Vagina (tissue), 2 donors: ENCODE results near the gene FFAR1. TPM values are rescaled to one million over a fixed set of nuclear protein-coding genes. Genes with fewer than 3 reads are reported as not detected.

Source experiments
- DNase-seq, 2 donors: peaks; one replicate each; pipeline ENCODE4 v3.0.0-alpha.2; 2017; ENCODE audit errors: extremely low spot score in 2 of 2
- H3K27ac ChIP-seq: fragments of 200-600 bp; sonication (generic); one replicate; pipeline ENCODE4 v1.5.1; 2019
- H3K27me3 ChIP-seq: fragments of 200-600 bp; sonication (generic); one replicate; pipeline ENCODE4 v1.5.1; 2019
- H3K36me3 ChIP-seq, 2 donors: fragments of 200-600 bp; sonication (generic); one replicate each; pipeline ENCODE4 v1.5.1; 2017 to 2019
- H3K4me1 ChIP-seq: fragments of 200-600 bp; sonication (generic); one replicate; pipeline ENCODE4 v1.5.1; 2019
- H3K4me3 ChIP-seq, 2 donors: fragments of 200-600 bp; sonication (generic); 1 replicate in 1 of 2; 2 replicates in 1 of 2; pipeline ENCODE4 v1.5.1; 2016 to 2019
- H3K9me3 ChIP-seq: fragments of 200-600 bp; sonication (generic); one replicate; pipeline ENCODE4 v1.5.1; 2019
- POLR2A ChIP-seq, 2 donors: fragments of 450-650 bp; IDR thresholded peaks; one replicate each; pipeline ENCODE4 v1.6.1; 2017; ENCODE audit warnings: antibody characterized with exemption in 2 of 2, mild to moderate bottlenecking in 2 of 2, moderate library complexity in 2 of 2
- POLR2AphosphoS5 ChIP-seq, 2 donors: sonication (generic); formaldehyde crosslinking; IDR thresholded peaks; one replicate each; pipeline ENCODE4 v1.9.0; 2017; ENCODE audit warnings: antibody characterized with exemption in 2 of 2, mild to moderate bottlenecking in 2 of 2, low read depth in 1 of 2; ENCODE audit not compliant: insufficient read depth in 1 of 2
- intact Hi-C: fragments of 100-400 bp; cut with DNase I; formaldehyde crosslinking; loops from one replicate; pipeline ENCODE4 v1.15.1; 2023
- total RNA-seq: library from RNA; depleted of rRNA; stranded (reverse); fragments of >200 nt; gene quantifications from one replicate; pipeline ENCODE4 v1.2.3, GENCODE V29; 2016
- TF ChIP-seq, protein P1 (sequence below), 3 experiments: fragments of 450-650 bp in 2 of 3; fragments of 200-600 bp in 1 of 3; sonication (generic) in 1 of 3; IDR thresholded peaks; one replicate each; pipeline ENCODE4 v1.5.1; 2017 to 2019; ENCODE audit warnings: antibody characterized with exemption in 3 of 3, mild to moderate bottlenecking in 2 of 3, moderate library complexity in 2 of 3

FFAR1 gene
- total RNA-seq, 1 donor from 2014 or later, result not detected

DNA sequence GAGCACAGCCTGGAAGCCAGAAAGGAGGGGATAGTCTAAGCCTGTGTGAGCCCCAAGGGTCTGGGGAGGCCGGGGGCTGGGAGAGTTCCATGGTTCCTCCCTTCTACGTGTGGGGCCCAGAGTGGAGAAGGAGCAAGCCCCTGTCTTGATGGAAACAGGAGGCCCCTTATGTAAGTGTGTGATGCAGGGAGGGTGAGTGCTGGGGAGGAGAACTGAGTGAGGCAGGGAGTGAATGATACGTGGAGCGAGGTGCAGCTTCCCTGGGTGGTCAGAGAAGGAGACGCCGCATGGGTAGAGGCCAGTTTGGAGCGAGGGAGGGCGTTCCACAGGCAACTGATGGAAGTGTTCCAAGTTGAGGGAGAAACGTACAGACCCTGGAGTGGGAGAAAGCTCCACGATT is 39.8 kb upstream of the FFAR1 start:
- no peaks in the 10 kb centered on the region for H3K4me1 ChIP-seq
- H3K27me3 ChIP-seq, result no peaks in the 10 kb centered on the region
- TF ChIP-seq POLR2A (IDR thresholded peaks at IDR 0.05), result no peak
- TF ChIP-seq, protein P1, sequence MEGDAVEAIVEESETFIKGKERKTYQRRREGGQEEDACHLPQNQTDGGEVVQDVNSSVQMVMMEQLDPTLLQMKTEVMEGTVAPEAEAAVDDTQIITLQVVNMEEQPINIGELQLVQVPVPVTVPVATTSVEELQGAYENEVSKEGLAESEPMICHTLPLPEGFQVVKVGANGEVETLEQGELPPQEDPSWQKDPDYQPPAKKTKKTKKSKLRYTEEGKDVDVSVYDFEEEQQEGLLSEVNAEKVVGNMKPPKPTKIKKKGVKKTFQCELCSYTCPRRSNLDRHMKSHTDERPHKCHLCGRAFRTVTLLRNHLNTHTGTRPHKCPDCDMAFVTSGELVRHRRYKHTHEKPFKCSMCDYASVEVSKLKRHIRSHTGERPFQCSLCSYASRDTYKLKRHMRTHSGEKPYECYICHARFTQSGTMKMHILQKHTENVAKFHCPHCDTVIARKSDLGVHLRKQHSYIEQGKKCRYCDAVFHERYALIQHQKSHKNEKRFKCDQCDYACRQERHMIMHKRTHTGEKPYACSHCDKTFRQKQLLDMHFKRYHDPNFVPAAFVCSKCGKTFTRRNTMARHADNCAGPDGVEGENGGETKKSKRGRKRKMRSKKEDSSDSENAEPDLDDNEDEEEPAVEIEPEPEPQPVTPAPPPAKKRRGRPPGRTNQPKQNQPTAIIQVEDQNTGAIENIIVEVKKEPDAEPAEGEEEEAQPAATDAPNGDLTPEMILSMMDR (IDR thresholded peaks at IDR 0.05), result no peak
- no peak for TF ChIP-seq POLR2AphosphoS5 (IDR thresholded peaks at IDR 0.05; ENCODE audit: insufficient read depth in 1 of 2, low read depth in 1 of 2)
- H3K9me3 ChIP-seq, result no peaks in the 10 kb centered on the region
- no peak for DNase-seq
- H3K36me3 ChIP-seq, result no peaks in the 10 kb centered on the region
- H3K27ac ChIP-seq, result no peak overlapping the region
- no peak overlapping the region for H3K4me3 ChIP-seq
- intact Hi-C loops, result no loop called here

DNA sequence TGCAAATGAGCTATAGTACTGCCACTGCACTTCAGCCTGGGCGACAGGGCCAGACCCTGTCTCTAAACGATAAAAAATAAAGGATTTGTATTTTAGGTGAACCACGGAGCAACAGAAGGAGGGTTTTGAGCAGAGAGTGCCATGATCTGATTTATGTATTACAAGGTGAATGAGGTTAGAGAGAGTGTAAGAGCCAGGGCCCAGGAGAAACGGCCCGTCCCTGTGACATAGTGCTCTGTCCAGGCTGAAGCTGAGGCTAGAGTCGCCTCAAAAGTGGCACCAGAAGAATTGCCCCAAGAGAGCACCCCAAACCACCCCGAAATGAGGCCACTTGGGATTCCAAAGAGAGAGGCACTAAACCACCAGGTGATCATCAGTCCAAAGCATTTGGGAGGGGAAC is 38.8 kb upstream of the FFAR1 start:
- H3K4me3 ChIP-seq, result no peak overlapping the region
- no peak overlapping the region for H3K27ac ChIP-seq
- no peaks in the 10 kb centered on the region for H3K9me3 ChIP-seq
- H3K27me3 ChIP-seq, result no peaks in the 10 kb centered on the region
- no peak for DNase-seq
- intact Hi-C loops, result no loop called here
- H3K36me3 ChIP-seq, result no peaks in the 10 kb centered on the region
- no peak for TF ChIP-seq POLR2AphosphoS5 (IDR thresholded peaks at IDR 0.05; ENCODE audit: insufficient read depth in 1 of 2, low read depth in 1 of 2)
- no peak for TF ChIP-seq POLR2A (IDR thresholded peaks at IDR 0.05)
- TF ChIP-seq, protein P1 (IDR thresholded peaks at IDR 0.05), result no peak
- no peaks in the 10 kb centered on the region for H3K4me1 ChIP-seq

DNA sequence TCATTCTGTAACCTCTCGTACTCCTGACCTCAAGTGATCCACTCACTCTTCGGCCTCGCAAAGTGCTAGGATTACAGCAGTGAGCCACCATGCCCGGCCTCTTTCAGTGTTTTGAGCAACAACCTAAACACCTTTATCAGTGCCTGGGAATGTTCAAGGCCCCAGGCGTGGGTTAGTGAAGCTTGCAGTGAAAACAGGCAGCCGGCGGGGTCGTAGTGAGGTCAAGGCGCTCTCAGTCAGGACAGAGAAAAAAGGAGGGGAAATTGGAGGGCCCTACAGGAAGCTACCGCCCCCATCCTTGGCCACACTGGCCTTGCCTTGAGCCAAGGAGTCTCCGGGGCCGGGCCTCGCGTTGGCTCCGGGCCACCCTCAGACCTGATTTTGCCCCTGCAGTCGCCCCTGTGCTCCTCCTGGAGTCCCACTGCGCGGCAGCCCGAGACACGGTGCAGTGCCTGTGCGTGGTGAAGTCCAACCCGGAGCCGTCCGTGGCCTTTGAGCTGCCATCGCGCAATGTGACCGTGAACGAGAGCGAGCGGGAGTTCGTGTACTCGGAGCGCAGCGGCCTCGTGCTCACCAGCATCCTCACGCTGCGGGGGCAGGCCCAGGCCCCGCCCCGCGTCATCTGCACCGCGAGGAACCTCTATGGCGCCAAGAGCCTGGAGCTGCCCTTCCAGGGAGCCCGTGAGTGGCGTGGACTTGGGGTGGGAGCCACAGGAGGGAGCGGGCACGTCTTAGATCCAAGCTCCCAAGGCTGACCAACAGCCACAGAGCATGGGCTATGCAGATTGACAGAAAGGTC is 38.0 kb upstream of the FFAR1 start:
- intact Hi-C loops, result loop anchor here (10.0 kb wide), 1 partner anchor 495 kb away; no protein-coding TSS in a partner anchor
- Histone ChIP-seq H3K4me3 (no peak overlapping the region), H3K27me3 (no peaks in the 10 kb centered on the region), H3K4me1 (no peaks in the 10 kb centered on the region), H3K27ac (no peak overlapping the region), H3K9me3 (no peaks in the 10 kb centered on the region), H3K36me3 (no peaks in the 10 kb centered on the region)
- TF ChIP-seq POLR2A (IDR thresholded peaks at IDR 0.05) (no peak), POLR2AphosphoS5 (IDR thresholded peaks at IDR 0.05; ENCODE audit: insufficient read depth in 1 of 2, low read depth in 1 of 2) (no peak)
- TF ChIP-seq, protein P1 (IDR thresholded peaks at IDR 0.05), result no peak
- DNase-seq, result no peak

DNA sequence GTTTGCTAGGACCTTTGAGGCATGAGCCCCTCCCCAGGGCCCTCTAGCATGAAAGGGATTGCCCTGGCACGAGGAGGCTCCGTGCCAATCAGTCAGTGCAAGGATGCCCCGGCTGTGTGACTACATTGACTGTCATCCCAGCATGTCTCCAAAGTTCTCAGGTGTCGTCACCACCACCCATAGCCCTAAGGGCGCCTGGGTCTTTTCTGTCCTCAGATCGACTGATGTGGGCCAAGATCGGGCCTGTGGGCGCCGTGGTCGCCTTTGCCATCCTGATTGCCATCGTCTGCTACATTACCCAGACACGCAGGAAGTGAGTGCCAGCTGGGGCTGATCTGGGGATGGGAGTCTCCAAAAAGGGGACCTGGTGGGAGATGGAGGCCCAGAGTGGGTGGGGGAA is 37.4 kb upstream of the FFAR1 start:
- no peak overlapping the region for H3K4me3 ChIP-seq
- no peaks in the 10 kb centered on the region for H3K27me3 ChIP-seq
- H3K4me1 ChIP-seq, result no peaks in the 10 kb centered on the region
- H3K36me3 ChIP-seq, result no peaks in the 10 kb centered on the region
- no peaks in the 10 kb centered on the region for H3K9me3 ChIP-seq
- no peak for DNase-seq
- intact Hi-C loops, result loop anchor here (10.0 kb wide), 1 partner anchor 496 kb away; no protein-coding TSS in a partner anchor
- no peak overlapping the region for H3K27ac ChIP-seq
- TF ChIP-seq POLR2AphosphoS5 (IDR thresholded peaks at IDR 0.05; ENCODE audit: insufficient read depth in 1 of 2, low read depth in 1 of 2) (no peak), POLR2A (IDR thresholded peaks at IDR 0.05) (no peak)
- TF ChIP-seq, protein P1 (IDR thresholded peaks at IDR 0.05), result no peak
